GM12891 (cell line): Measurements from ENCODE around the gene DCP1B.

Source experiments
- PAX5 ChIP-seq: IDR thresholded peaks from 2 replicates; pipeline ENCODE4 v1.6.1; 2011; ENCODE audit warnings: low read length, moderate library complexity, mild to moderate bottlenecking; ENCODE audit not compliant: insufficient read depth, severe bottlenecking
- POLR2A ChIP-seq: IDR thresholded peaks from 2 replicates; pipeline ENCODE4 v1.6.1; 2011; ENCODE audit warnings: low read depth, low read length, control low read depth
- POLR2AphosphoS5 ChIP-seq: IDR thresholded peaks from 2 replicates; pipeline ENCODE4 v1.6.1; 2011; ENCODE audit warnings: low read depth, low read length, control low read depth
- POU2F2 ChIP-seq: IDR thresholded peaks from 2 replicates; pipeline ENCODE4 v1.6.1; 2011; ENCODE audit warnings: low read depth, mild to moderate bottlenecking, control low read depth, low read length, moderate library complexity
- SPI1 ChIP-seq: IDR thresholded peaks from 2 replicates; pipeline ENCODE4 v1.6.1; 2011; ENCODE audit warnings: low read depth, low read length, control low read depth
- TAF1 ChIP-seq: IDR thresholded peaks from 2 replicates; pipeline ENCODE4 v1.6.1; 2011; ENCODE audit warnings: low read depth, low read length, control low read depth

GRCh38 chr12:1904875-1905274 is 99.4 kb downstream of the DCP1B start:
- TF ChIP-seq POLR2AphosphoS5 (no peak), POLR2A (no peak), TAF1 (no peak), SPI1 (no peak), PAX5 (no peak), POU2F2 (no peak)
